Adipocyte (in vitro differentiated cells): ENCODE data around the gene RNF220.

Experiments
- DNase-seq: peaks from one replicate; pipeline ENCODE4 v3.0.0-alpha.2; 2015; ENCODE audit warnings: low read depth
- H3K27me3 ChIP-seq: replicated peaks from 2 replicates; pipeline ENCODE4 v1.7.0; 2013; ENCODE audit warnings: mild to moderate bottlenecking, low read length, moderate library complexity; ENCODE audit not compliant: control insufficient read depth, insufficient read depth
- H3K36me3 ChIP-seq: 2 replicates; pipeline ENCODE4 v1.7.0; 2013; ENCODE audit warnings: low read length, mild to moderate bottlenecking, moderate library complexity; ENCODE audit not compliant: control insufficient read depth, insufficient read depth, severe bottlenecking
- H3K4me1 ChIP-seq: 2 replicates; pipeline ENCODE4 v1.7.0; 2013; ENCODE audit warnings: mild to moderate bottlenecking, low read length, moderate library complexity; ENCODE audit not compliant: control insufficient read depth, insufficient read depth
- H3K4me3 ChIP-seq: 2 replicates; pipeline ENCODE4 v1.7.0; 2013; ENCODE audit warnings: mild to moderate bottlenecking, low read length, moderate library complexity
- H3K9ac ChIP-seq: 2 replicates; pipeline ENCODE4 v1.7.0; 2013; ENCODE audit warnings: mild to moderate bottlenecking, low read length, moderate library complexity
- H3K9me3 ChIP-seq: 2 replicates; pipeline ENCODE4 v1.7.0; 2013; ENCODE audit warnings: mild to moderate bottlenecking, low read length, moderate library complexity; ENCODE audit not compliant: control insufficient read depth

Gene RNF220

GRCh38 chr1:44405031-44405797 is at the start of gene RNF220:
Gene RNF220, plus strand, starts transcription at chr1:44405255.
- H3K27me3 ChIP-seq, result peaks cover 77% of the 10 kb centered on the region
- H3K4me3 ChIP-seq, result peak within 1 kb of the TSS; percentile 76
- peaks cover 8% of the 10 kb centered on the region for H3K9me3 ChIP-seq
- H3K4me1 ChIP-seq, result peaks cover 6% of the 10 kb centered on the region
- no peak within 1 kb of the TSS for H3K9ac ChIP-seq
- DNase-seq, result peak; percentile 89
- H3K36me3 ChIP-seq, result no peaks in the 10 kb centered on the region

DNA sequence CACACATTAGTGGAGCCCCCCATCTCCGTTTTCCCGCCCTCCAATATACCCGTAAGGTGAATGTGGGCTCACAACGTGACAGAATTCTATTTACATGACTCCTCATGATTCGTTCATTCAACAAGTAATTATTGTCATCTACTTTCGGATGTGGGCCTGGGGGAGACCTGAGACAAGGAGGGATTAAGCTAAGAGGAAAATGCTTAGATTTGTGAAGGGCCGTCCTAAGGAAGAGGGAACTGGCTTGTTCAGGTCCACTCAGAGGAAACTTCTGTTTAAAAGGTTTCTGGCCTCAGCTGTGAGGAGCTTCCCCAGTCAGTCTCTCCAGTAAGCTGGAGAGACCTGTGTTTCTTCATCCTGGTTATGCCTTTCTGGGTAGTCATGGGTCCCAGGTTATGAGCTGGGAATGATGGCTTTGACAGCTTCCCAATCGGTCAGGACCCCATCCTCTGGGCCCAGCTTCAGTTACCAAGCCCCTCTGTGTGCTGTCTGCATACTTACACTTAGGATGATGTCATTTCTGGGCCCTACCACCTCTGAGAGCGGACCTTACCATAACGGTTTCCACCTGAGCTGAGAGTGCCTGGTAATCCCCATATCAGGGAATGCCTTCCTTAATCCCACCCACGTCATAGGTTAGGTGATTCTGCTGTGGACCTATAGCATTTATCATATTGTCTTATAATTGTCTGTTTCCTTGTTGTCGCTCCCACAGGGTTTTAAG is 49.3 kb upstream of the RNF220 start:
- Histone ChIP-seq H3K4me3 (peak overlapping the region; percentile 82), H3K9ac (no peak overlapping the region), H3K4me1 (peaks cover 22% of the 10 kb centered on the region), H3K36me3 (peaks cover 3% of the 10 kb centered on the region), H3K9me3 (no peaks in the 10 kb centered on the region), H3K27me3 (no peaks in the 10 kb centered on the region)
- DNase-seq, result no peak

GRCh38 chr1:44357710-44358109 is 47.3 kb upstream of the RNF220 start:
- H3K27me3 ChIP-seq, result no peaks in the 10 kb centered on the region
- no peak overlapping the region for H3K9ac ChIP-seq
- no peaks in the 10 kb centered on the region for H3K36me3 ChIP-seq
- no peak overlapping the region for H3K4me3 ChIP-seq
- H3K4me1 ChIP-seq, result peaks cover 22% of the 10 kb centered on the region
- no peaks in the 10 kb centered on the region for H3K9me3 ChIP-seq
- DNase-seq, result no peak

GRCh38 chr1:44359234-44359935 is 45.7 kb upstream of the RNF220 start:
- Histone ChIP-seq H3K27me3 (peaks cover 4% of the 10 kb centered on the region), H3K9ac (no peak overlapping the region), H3K9me3 (no peaks in the 10 kb centered on the region), H3K36me3 (no peaks in the 10 kb centered on the region), H3K4me1 (peaks cover 10% of the 10 kb centered on the region), H3K4me3 (no peak overlapping the region)
- no peak for DNase-seq

DNA sequence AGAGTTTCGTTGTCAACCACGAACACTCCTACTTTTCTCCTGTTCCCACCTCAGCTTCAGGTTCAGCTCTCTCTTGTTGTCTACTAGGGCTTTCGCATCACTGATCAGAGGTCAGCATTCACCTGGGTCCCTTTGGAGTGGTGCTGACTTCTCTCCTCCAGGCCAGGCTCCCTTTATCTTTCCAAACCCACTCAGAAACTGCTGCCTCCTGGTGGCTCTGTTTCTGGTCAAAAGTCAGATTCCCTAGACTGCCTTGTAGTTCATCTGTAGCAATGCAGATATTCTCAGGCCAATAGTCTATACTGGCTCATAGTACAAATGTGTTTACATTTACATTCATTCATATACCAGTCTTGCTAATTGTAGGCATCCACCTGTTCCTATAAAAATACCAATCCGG is 43.6 kb upstream of the RNF220 start:
- H3K4me3 ChIP-seq, result no peak overlapping the region
- no peaks in the 10 kb centered on the region for H3K36me3 ChIP-seq
- H3K9me3 ChIP-seq, result no peaks in the 10 kb centered on the region
- H3K9ac ChIP-seq, result no peak overlapping the region
- H3K4me1 ChIP-seq, result peaks cover 3% of the 10 kb centered on the region
- peaks cover 15% of the 10 kb centered on the region for H3K27me3 ChIP-seq
- peak; percentile 22 for DNase-seq

DNA sequence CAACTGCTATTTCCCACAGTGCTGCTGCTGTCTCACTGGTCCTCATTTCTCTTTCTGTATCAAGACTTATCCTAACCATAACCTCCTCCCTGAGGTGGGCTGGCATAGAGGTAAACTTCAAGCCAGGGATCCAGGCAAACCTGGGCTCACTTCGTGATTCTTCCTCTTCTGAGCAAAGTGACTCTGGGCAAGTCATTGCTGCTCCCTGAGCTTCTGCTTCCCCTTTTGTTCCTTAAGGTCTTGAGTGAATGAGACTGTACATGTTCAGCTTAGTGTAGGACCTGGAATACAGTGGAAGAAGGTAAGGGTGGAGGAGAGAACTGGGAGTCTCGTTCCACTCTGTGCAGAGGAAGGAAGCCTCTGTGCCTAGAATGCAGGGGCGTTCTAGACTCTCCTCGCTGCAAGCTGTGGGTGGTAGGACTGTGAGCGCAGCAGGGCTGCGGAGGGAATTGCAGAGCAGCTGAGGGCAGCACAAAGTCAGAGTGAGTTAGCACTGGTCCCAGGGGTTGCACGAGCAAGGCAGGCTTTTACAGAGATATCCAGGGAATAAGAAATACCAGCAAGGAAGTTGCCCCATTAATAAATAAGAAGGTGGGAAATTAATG is 38.6 kb upstream of the RNF220 start:
- no peaks in the 10 kb centered on the region for H3K9me3 ChIP-seq
- no peak overlapping the region for H3K9ac ChIP-seq
- no peak overlapping the region for H3K4me3 ChIP-seq
- H3K4me1 ChIP-seq, result no peaks in the 10 kb centered on the region
- DNase-seq, result no peak
- H3K27me3 ChIP-seq, result peaks cover 32% of the 10 kb centered on the region
- no peaks in the 10 kb centered on the region for H3K36me3 ChIP-seq

GRCh38 chr1:44367944-44368343 is 37.1 kb upstream of the RNF220 start:
- Histone ChIP-seq H3K27me3 (peaks cover 32% of the 10 kb centered on the region), H3K9ac (no peak overlapping the region), H3K4me3 (no peak overlapping the region), H3K36me3 (no peaks in the 10 kb centered on the region), H3K9me3 (no peaks in the 10 kb centered on the region), H3K4me1 (no peaks in the 10 kb centered on the region)
- no peak for DNase-seq

GRCh38 chr1:44368471-44369151 is 36.4 kb upstream of the RNF220 start:
- H3K27me3 ChIP-seq, result peaks cover 30% of the 10 kb centered on the region
- DNase-seq, result no peak

GRCh38 chr1:44371206-44371605 is 33.8 kb upstream of the RNF220 start:
- Histone ChIP-seq H3K4me3 (no peak overlapping the region), H3K36me3 (no peaks in the 10 kb centered on the region), H3K27me3 (peaks cover 19% of the 10 kb centered on the region), H3K4me1 (no peaks in the 10 kb centered on the region), H3K9ac (no peak overlapping the region), H3K9me3 (no peaks in the 10 kb centered on the region)
- DNase-seq, result no peak

More at GRCh38 chr1:44368471-44369151, 36.4 kb upstream of the RNF220 start:
- Histone ChIP-seq H3K4me3 (no peak overlapping the region), H3K4me1 (no peaks in the 10 kb centered on the region), H3K9me3 (no peaks in the 10 kb centered on the region), H3K9ac (no peak overlapping the region), H3K36me3 (no peaks in the 10 kb centered on the region)

DNA sequence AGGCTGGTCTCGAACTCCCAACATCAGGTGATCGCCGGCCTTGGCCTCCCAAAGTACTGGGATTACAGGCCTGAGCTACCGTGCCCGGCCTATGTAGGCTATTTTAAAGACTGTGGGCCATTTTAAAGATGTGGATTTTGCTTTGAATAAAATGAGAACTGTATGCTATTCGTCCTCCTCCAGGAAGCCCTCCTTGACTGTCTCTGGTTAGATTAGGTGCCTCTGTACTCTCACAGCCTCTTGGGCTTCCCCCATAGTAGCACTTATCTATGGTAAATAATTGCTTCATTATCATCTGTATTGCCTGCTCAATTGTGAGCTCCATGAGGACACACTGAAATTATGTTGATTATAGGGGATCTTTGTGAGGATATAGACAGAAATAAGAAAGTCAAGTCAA is 29.5 kb upstream of the RNF220 start:
- no peak overlapping the region for H3K9ac ChIP-seq
- peaks cover 17% of the 10 kb centered on the region for H3K27me3 ChIP-seq
- H3K36me3 ChIP-seq, result no peaks in the 10 kb centered on the region
- DNase-seq, result no peak
- no peak overlapping the region for H3K4me3 ChIP-seq
- H3K4me1 ChIP-seq, result no peaks in the 10 kb centered on the region
- no peaks in the 10 kb centered on the region for H3K9me3 ChIP-seq
